Measurements from ENCODE around the gene PLXNC1. TPM values are rescaled to one million over a fixed set of nuclear protein-coding genes. Genes with fewer than 3 reads are reported as not detected.

Gene PLXNC1
- total and polyA plus RNA-seq, 7 donors, result 1.2 to 10.2 (median 4.3) TPM

DNA sequence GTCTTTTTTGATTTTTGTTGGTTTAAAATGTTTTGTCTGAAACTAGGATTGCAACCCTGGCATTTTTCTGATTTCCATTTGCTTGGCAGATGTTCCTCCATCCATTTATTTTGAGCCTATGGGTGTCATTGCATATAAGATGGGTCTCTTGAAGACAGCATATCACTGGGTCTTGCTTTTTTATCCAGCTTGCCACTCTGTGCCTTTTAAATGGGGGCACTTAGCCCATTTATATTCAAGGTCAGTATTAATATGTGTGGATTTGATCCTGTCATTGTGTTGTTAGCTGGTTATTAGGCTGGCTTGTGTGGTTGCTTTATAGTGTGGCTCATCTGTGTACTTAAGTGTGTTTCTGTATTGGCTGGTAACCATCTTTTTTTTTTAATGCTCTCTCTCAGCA lies 171.7 kb downstream of the PLXNC1 start:
- Histone ChIP-seq H3K4me3 (no peak overlapping the region), H3K9me3 (peaks cover 0 to 18% (median 0%) of the 10 kb centered on the region in 4 donors), H3K36me3 (peaks cover 0 to 11% (median 5%) of the 10 kb centered on the region in 4 donors), H3K27me3 (no peaks in the 10 kb centered on the region), H3K27ac (no peak overlapping the region), H3K4me1 (no peaks in the 10 kb centered on the region)
- TF ChIP-seq POLR2AphosphoS5 (IDR thresholded peaks at IDR 0.05) (no peak), POLR2A (IDR thresholded peaks at IDR 0.05) (no peak), EP300 (IDR thresholded peaks at IDR 0.05) (no peak)
- TF ChIP-seq, protein P1, sequence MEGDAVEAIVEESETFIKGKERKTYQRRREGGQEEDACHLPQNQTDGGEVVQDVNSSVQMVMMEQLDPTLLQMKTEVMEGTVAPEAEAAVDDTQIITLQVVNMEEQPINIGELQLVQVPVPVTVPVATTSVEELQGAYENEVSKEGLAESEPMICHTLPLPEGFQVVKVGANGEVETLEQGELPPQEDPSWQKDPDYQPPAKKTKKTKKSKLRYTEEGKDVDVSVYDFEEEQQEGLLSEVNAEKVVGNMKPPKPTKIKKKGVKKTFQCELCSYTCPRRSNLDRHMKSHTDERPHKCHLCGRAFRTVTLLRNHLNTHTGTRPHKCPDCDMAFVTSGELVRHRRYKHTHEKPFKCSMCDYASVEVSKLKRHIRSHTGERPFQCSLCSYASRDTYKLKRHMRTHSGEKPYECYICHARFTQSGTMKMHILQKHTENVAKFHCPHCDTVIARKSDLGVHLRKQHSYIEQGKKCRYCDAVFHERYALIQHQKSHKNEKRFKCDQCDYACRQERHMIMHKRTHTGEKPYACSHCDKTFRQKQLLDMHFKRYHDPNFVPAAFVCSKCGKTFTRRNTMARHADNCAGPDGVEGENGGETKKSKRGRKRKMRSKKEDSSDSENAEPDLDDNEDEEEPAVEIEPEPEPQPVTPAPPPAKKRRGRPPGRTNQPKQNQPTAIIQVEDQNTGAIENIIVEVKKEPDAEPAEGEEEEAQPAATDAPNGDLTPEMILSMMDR (IDR thresholded peaks at IDR 0.05), result no peak
- intact Hi-C loops (cut with DNase I), result no loop called here
- no peak for DNase-seq

DNA sequence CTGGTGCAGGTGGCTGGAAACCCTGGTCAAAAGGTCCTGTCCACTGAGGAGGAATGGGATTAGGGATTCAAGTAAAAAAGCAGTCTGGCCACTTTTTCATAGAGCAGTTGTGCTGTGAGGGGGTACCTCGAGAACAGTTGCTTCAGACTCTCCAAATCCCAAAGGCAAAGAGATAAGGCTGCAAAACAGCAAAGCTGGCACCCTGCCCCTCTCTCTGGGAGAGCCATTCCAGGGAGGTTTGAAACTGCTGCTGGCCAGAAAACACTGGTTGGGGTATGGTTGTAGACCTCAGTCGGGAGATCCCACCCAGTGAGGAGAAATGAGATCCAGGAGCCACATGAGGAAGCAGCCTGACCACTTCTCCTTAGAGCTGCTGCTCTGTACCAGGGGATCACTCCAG lies 174.0 kb downstream of the PLXNC1 start:
- H3K4me3 ChIP-seq, result no peak overlapping the region
- DNase-seq, result no peak
- peaks cover 0 to 11% (median 5%) of the 10 kb centered on the region in 4 donors for H3K36me3 ChIP-seq
- no peak overlapping the region for H3K27ac ChIP-seq
- no peak for TF ChIP-seq EP300 (IDR thresholded peaks at IDR 0.05)
- TF ChIP-seq POLR2AphosphoS5 (IDR thresholded peaks at IDR 0.05), result no peak
- TF ChIP-seq, protein P1 (IDR thresholded peaks at IDR 0.05), result no peak
- TF ChIP-seq POLR2A (IDR thresholded peaks at IDR 0.05), result no peak
- intact Hi-C loops (cut with DNase I), result no loop called here
- no peaks in the 10 kb centered on the region for H3K4me1 ChIP-seq
- no peaks in the 10 kb centered on the region for H3K27me3 ChIP-seq
- H3K9me3 ChIP-seq, result peaks cover 0 to 18% (median 0%) of the 10 kb centered on the region in 4 donors
- 95 to 96% methylated on average over 2 of the region's 2 CpGs for WGBS, 2 donors

DNA sequence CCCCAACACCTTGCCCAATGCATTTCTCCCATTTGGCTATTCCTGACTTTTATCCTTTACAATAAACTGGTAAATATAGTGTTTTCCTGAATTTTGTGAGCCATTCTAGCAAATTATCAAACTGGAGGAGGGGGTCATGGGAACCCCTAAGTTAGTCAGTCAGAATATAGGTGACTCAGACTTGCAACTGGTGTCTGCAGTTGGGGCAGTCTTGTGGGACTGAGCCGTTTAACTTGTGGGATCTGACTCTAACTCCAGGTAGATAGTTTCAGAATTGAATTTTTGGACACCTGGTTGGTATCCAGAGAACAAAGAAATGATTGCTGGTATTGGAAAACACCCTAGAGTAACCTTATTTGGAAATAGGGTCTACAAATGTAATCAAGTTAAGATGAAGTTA lies 177.9 kb downstream of the PLXNC1 start:
- Histone ChIP-seq H3K27ac (no peak overlapping the region), H3K4me1 (no peaks in the 10 kb centered on the region), H3K27me3 (no peaks in the 10 kb centered on the region), H3K36me3 (peaks cover 0 to 19% (median 5%) of the 10 kb centered on the region in 4 donors), H3K4me3 (no peak overlapping the region), H3K9me3 (peaks cover 0 to 9% (median 0%) of the 10 kb centered on the region in 4 donors)
- no peak for DNase-seq
- WGBS, 2 donors, result 94 to 95% methylated on average over 1 of the region's 1 CpG
- intact Hi-C loops (cut with DNase I), result no loop called here
- TF ChIP-seq POLR2A (IDR thresholded peaks at IDR 0.05) (no peak), EP300 (IDR thresholded peaks at IDR 0.05) (no peak), POLR2AphosphoS5 (IDR thresholded peaks at IDR 0.05) (no peak)
- TF ChIP-seq, protein P1 (IDR thresholded peaks at IDR 0.05), result no peak

DNA sequence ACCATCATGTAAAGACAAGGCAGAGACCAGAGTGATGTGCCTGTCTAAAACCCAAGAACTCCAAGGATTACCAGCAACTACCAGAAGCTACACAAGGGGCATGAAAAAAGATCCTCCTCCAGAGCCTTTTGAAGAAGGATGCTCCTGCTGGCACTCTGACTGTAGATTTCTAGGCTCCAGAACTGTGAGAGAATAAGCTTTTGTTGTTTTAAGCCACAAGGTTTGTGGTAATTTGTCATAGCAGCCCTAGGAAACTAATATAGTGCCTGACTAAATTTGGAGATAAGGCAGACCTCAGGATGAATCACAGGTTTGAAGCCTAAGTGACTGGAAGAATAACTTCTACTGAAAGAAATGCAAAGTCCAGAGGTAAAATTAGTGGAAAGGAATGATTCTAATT lies 178.3 kb downstream of the PLXNC1 start:
- Histone ChIP-seq H3K4me3 (no peak overlapping the region), H3K4me1 (no peaks in the 10 kb centered on the region), H3K9me3 (peaks cover 0 to 4% (median 0%) of the 10 kb centered on the region in 4 donors), H3K36me3 (peaks cover 0 to 19% (median 4%) of the 10 kb centered on the region in 4 donors), H3K27me3 (no peaks in the 10 kb centered on the region), H3K27ac (no peak overlapping the region)
- intact Hi-C loops (cut with DNase I), result no loop called here
- DNase-seq, result no peak
- TF ChIP-seq POLR2AphosphoS5 (IDR thresholded peaks at IDR 0.05) (no peak), POLR2A (IDR thresholded peaks at IDR 0.05) (no peak), EP300 (IDR thresholded peaks at IDR 0.05) (no peak)
- TF ChIP-seq, protein P1 (IDR thresholded peaks at IDR 0.05), result no peak

DNA sequence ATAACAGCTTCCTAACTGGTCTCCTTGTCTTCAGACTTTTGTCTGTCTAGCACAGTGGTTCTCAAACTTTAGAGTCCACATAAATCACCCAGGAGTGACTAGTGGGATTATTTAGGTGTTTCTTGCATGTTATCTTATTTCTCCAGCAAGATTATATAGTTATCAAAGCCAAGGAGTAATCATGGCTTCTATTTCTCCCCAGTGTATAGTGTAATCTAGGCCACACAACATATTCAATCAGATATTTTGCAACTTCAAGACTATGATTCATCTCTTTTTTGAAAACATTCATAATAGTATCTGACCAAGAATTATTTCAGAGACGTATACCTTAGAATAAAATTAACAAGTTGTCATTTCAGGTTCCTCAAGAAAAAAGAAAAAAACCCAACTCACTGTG lies 179.4 kb downstream of the PLXNC1 start:
- H3K4me1 ChIP-seq, result no peaks in the 10 kb centered on the region
- H3K27ac ChIP-seq, result no peak overlapping the region
- H3K9me3 ChIP-seq, result no peaks in the 10 kb centered on the region
- whole genome bisulfite sequencing, 2 donors, result 94 to 95% methylated on average over 1 of the region's 1 CpG
- no peak overlapping the region for H3K4me3 ChIP-seq
- intact Hi-C loops (cut with DNase I), result no loop called here
- peaks cover 0 to 16% (median 4%) of the 10 kb centered on the region in 4 donors for H3K36me3 ChIP-seq
- TF ChIP-seq EP300 (IDR thresholded peaks at IDR 0.05), result no peak
- TF ChIP-seq, protein P1 (IDR thresholded peaks at IDR 0.05), result no peak
- TF ChIP-seq POLR2A (IDR thresholded peaks at IDR 0.05), result no peak
- no peak for TF ChIP-seq POLR2AphosphoS5 (IDR thresholded peaks at IDR 0.05)
- no peaks in the 10 kb centered on the region for H3K27me3 ChIP-seq
- DNase-seq, result no peak
